HG03039 (cell line): Measurements from ENCODE around the gene ADAMTS15.

Experiments
- ATAC-seq: cut with Tn5 transposase; IDR thresholded peaks from one replicate; pipeline ENCODE4 v1.9.1; 2021; ENCODE audit warnings: mild to moderate bottlenecking, moderate library complexity; ENCODE audit not compliant: unreplicated experiment

The ADAMTS15 gene, protein sequence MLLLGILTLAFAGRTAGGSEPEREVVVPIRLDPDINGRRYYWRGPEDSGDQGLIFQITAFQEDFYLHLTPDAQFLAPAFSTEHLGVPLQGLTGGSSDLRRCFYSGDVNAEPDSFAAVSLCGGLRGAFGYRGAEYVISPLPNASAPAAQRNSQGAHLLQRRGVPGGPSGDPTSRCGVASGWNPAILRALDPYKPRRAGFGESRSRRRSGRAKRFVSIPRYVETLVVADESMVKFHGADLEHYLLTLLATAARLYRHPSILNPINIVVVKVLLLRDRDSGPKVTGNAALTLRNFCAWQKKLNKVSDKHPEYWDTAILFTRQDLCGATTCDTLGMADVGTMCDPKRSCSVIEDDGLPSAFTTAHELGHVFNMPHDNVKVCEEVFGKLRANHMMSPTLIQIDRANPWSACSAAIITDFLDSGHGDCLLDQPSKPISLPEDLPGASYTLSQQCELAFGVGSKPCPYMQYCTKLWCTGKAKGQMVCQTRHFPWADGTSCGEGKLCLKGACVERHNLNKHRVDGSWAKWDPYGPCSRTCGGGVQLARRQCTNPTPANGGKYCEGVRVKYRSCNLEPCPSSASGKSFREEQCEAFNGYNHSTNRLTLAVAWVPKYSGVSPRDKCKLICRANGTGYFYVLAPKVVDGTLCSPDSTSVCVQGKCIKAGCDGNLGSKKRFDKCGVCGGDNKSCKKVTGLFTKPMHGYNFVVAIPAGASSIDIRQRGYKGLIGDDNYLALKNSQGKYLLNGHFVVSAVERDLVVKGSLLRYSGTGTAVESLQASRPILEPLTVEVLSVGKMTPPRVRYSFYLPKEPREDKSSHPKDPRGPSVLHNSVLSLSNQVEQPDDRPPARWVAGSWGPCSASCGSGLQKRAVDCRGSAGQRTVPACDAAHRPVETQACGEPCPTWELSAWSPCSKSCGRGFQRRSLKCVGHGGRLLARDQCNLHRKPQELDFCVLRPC

DNA sequence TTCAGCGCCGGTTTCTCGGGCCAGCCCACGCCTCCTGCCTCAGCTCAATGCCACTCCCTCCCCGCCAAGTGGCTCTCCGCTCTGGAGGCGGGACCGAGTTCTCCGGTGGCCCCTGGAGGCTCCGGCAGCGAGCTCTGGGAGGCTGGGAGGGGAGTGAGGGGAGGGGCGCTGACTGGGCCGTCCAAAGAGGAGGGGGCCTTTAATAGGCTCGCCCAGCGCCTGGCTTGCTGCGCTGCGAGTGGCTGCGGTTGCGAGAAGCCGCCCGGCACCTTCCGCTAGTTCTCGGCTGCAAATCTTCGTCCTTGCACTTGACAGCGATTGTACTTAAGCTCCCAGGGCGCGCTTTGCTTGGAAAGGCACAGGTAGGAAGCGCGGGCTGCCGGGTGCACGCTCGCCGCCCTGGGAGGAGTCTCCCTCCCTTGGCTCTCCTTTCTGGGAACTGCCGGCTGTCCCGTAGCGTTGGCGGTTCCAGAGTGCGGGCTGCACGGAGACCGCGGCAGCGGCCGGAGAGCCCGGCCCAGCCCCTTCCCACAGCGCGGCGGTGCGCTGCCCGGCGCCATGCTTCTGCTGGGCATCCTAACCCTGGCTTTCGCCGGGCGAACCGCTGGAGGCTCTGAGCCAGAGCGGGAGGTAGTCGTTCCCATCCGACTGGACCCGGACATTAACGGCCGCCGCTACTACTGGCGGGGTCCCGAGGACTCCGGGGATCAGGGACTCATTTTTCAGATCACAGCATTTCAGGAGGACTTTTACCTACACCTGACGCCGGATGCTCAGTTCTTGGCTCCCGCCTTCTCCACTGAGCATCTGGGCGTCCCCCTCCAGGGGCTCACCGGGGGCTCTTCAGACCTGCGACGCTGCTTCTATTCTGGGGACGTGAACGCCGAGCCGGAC, at the start of gene ADAMTS15:
ADAMTS15 (plus strand) TSS at position 230 of the 894 bp plus-strand sequence; CDS start at position 559, 329 bp downstream.
- ATAC-seq, result no peak

DNA sequence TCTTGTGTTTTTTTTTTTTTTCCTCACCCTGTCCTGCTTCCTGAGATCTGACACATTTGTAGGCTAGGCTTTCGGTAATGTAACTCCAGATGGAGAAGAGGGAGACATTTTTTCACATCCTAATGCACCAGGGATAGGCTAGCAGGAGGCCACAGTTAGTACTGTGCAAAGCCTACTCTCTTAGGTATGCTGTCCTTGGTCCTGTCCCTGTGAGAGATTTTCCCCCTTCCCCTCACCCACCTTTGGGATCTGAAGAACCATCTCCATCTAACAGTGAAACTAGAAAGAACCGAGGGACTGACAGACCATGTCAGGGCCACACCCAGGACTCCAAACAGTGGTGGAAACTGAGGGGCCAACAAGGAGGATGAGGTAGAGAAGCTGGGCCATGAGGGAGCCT, 49.2 kb upstream of the ADAMTS15 start:
- no peak for ATAC-seq

DNA sequence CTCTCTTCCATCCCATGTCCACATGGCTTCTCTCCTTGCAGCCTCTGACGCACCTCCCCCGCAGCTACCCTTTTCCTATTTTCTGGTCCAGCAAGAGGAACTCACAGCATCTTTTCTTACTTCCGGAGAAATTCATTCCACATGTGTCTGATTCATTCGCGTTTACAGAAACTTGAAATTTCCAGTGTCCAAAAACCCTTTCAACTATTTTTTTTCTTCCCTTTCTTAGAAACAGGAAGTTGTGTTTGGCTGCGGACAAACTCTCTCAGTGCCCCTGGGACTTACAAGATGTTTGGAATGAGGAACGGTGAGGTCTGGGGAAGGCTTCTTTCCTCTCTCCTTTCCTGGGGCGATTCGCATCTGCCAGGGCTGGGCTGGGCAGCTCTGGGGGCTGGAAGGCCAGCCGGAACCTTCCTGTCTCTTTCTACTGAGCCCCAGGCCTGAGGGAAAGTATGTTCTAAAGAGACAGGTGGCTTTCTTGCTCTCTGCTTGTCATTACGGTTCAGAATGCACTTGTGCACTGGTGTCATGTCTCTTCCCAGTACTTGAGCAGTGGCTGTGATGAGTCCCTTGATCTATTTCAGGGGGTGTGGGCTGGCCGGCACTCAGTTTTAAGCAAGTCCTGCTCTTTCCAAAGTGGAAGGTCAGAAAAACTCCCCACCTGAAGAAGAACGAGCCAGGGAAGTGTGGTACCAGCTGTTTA, 47.5 kb upstream of the ADAMTS15 start:
- ATAC-seq, result no peak

DNA sequence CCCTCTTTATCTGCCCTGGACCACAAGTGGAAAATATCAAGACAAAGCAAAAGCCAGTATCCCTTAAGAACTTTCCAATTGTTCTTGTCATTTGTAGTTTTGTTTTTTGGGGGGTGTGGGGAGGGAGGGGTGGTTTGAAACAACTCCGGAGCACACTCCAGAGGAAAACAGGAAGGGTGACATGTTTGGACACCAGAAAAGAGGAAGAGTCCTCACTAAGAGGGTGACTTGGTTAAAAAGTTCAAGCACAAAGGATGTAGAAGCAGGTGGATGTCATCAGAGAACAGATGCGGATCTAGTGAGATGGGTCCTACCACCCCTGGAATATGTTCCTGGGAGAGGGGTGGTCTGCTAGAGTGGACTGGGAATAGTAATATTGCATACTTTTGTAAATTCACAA, 45.9 kb upstream of the ADAMTS15 start:
- no peak for ATAC-seq

DNA sequence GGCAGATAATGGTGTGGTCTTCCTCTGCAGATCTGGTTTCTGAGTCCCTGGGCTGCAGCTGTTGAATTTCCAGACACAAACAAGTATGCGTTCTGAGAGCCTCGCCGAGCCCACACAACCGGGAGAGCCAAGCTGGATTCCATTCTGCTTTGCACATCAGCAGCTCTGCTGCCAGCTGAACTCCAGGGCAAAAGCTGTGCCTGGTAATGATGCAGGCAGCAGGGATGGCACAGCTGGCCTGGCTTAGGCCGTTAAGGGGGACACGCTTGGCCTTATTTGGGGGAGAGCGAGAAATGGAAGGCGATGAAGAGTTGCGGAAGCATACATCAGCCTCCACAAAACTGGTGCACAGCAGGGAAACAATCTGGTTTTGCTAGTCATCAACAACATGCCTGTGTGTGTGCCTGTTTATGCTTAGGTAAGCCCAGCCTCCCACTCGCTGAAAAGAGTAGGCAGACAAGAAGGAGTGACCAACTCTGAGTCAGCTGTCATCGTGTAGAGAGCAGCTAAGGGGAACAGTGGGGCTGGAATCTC, 45.1 kb upstream of the ADAMTS15 start:
- ATAC-seq, result no peak

DNA sequence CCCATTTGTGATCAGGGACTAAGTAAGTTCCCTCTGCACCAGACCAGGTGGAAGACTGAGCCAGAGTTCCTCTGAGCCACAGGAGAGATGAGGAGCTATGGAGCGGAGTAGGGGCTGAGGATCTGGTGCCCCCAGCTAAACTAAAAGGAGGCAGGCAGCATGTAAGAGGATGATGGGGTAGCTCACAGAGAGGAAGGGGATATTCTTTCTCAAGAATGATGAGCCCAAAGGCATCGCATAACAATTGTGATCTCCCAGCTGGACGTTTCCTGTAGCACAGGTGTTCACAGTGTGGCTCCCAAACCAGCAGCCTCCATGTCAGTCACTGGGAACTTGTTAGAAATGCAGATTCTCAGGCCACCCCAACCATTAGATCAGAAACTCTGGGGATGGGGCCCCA, 44.5 kb upstream of the ADAMTS15 start:
- no peak for ATAC-seq

DNA sequence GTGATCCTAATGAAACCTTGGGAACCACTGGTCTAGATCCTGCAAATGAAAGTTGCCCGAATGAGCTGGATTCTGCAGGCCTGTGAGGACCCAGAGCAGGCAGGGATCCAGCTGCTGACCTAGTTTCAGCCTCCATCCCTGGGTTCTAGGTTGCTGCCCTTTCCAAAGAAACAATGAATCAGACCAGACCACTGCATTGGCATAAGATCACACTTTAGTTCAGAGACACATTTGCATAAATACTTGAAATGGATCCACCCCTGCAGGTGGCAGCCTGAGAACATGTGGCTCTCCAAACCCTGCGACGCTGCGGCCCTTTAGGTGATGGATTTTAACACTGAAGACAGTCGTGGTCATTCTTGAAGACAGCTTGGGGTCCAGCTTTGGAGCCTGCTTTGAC, 43.7 kb upstream of the ADAMTS15 start:
- no peak for ATAC-seq

DNA sequence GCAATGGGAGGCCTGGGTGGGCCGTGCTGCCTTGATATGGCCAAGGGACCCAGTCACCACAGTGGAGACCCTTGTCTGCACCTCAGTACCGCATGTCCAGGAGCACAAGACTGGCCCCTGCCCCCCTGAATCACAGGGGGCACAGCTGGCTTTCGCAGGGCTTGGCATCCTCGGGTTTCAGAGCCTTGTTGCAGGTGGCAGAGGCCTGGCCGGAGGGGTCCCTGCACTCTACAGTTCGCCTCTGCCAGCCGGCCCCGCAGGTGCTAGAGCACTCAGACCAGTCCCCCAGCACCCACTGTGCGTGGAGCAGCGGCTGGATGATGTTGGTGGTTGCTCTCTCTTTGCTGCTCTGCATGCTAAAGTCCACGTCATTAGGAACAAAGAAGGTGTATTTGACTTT, 43.0 kb upstream of the ADAMTS15 start:
- ATAC-seq, result no peak

DNA sequence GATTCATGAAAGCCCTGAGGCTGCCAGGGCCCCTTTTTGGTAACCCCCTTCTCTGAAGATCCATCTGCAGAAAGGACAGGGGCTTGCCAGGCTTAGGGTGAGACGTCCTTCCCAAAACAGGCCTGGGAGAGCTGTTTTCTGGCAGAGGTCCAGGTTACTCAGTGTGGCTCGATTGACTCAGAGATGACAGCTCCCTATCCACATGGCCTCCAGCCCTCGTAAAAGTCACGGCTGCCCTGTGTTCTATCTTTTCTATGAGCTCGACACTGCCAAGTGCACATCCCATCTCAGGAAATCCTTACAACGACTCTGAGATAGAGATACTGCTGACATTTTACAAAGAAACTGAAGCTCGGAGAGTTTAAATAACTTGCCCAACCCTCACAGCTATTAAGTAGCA, 40.5 kb upstream of the ADAMTS15 start:
- ATAC-seq, result no peak

DNA sequence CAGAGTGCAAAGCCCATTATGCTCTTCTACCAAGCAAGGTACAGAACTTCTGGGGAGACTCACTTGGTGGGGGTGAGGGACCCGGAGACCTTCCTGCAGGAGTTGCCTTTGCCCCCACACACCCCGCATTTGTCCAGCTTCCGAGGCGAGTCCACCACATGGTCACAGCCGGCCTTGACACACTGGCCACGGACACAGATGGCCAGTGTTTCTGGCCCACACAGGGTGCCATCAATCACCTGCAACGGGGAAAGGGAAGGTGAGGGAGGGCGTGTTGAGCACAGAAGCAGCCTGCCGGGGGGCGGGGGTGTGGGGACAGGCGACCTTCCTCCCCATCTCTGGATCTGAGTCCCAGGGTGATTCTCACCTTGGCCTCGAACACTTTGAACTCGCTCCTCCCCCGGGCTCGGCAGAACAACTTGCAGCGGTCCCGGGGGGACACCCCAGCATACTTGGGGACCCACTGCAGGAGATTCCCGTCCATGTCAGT, 40.0 kb upstream of the ADAMTS15 start:
- ATAC-seq, result no peak

DNA sequence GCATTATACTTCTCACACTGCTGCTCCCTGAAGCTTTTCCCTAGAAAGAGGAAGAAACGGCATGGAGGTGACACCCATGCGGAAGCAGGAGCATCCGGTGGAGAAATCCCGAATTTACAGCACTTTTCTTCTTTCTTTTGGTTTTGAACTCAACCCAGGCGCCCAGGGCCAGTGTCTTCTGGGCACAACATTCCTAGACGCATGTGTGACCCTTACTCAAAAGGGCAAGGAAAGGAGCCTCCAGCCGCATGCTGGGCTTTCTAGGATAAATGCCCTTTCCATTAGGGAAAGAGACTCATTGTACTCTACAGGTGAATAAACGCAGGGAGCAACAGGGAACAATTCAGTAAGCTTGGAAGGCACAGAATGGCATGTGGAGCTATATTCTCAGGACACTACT, 39.5 kb upstream of the ADAMTS15 start:
- ATAC-seq, result no peak

DNA sequence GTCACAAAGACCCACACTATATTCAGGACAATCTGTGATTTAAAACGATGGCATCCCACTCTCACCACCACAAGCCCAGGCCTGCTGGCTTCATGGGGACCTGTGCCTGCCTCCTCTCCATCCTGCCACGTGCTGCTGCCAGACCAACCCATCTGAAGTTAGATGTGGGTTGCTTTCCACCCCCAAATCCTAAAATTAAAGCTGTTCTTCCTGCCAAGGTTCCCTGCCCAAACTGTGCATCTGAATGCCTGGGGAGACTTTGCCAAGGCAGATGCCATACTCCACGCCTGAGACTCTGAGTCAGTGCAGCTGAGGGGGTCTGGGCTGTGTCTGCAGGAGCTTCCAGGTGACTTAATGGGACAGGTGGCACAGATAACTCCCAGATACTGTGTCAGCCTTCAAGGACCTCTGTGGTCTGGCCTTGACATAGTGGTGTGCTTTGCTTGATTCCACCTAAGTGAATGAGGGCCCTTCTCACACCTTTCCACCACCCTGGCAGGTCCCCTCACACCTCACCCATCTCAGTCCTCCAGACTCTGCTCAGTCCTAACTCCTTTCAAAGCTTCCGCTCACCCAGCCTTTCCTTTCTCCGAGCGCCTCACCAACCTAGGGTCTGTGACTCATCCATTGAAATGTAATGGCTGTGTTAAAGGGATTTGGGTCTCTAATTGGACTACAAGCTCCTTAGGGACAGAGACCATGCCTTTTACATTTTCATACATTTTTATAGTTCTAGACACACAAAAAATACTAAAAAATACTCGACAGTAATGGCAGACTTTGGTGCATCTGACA, 38.7 kb upstream of the ADAMTS15 start:
- ATAC-seq, result no peak

DNA sequence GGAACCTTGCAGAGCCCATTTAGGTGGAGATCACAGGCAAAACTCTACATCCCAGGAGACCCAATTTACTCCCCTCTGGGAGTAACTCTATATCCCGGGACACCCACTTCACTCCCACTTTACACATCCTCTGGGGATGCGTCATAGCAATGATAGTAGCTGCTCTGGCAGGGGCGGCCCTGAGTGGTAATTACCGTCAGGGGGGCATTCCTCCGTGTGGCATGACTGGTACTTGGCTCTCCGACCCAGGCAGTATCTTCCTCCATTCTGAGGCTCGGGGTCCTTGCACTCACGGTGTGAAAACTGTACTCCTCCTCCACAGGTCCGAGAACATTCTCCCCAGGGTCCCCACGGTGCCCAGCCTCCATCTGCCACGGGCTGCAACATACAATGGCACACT, 37.2 kb upstream of the ADAMTS15 start:
- ATAC-seq, result no peak

DNA sequence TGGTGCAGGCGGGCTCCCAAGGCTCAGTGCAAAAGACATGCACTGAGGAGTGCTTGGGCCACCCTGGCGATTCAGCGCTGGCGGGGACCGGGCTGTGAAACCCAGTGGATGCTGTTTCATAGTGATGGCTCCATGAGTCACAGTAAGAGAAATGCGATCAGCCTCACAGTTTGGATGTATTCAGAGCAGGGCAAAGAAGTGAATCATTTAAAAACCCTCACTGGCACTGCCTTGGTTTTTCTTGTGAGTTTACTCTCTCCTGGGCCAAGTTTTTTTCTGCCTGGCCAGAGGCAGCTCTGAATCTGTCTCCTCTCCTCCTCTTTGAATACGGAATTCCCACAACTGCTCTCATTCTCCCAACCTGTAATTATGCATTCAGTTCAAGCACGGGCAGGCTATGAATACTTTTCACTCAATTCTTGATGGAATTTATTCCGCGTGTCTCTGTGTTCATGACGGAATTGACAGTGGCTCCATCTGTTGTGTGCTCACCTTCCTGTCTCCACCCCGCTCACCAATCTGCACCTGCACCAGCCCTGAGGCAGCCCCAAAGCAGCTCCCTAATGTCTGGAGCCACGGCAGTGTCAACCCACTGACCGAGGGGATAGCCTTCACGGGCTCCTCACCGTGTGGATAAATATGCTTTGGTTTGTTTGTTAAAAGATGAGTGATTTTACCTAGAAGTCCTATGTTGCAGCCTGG, 34.9 kb upstream of the ADAMTS15 start:
- ATAC-seq, result no peak

DNA sequence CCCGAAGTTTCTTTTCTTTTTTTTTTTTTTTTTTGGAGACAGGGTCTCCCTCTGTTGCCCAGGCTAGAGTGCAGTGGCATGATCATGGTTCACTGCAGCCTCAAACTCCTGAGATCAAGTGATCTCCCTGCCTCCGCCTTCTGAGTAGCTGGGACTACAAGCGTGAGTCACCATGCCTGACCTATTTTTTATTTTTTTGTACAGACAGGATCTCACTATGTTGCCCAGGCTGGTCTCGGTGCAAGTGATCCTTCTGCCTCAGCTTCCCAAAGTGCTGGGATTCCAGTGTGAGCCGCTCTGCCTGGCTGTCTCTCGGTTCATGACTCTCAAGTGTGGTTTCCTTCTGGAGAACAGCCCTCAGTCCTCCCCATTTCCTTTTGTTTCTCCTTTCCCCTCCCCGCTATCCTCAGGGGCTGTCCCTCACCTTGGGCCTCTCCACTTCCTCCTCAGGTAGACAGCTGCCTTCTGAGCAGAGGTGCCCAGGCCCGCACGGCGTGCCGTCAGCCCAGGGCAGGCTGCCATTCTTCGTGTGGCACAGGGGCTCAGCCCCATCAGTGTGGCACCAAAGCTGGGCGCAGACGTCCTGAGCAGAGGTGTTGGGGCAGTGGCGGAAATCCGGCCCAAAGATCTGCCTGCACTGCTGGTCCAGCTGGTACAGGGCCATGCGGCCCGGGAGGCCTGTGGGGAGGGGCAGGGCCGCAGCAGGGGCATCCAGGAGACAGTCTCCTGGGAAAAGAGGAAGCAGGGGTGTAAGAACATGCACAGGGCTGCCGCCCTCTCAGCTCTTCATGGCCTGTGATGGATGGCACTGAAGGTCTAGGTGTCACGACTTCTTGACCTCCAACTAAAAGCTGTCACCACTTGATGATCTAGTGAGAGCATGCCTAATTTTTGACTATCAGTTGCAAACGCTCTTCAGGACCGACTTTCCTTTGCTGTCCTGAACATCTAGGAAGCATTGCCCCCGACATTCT, 34.1 kb upstream of the ADAMTS15 start:
- no peak for ATAC-seq

DNA sequence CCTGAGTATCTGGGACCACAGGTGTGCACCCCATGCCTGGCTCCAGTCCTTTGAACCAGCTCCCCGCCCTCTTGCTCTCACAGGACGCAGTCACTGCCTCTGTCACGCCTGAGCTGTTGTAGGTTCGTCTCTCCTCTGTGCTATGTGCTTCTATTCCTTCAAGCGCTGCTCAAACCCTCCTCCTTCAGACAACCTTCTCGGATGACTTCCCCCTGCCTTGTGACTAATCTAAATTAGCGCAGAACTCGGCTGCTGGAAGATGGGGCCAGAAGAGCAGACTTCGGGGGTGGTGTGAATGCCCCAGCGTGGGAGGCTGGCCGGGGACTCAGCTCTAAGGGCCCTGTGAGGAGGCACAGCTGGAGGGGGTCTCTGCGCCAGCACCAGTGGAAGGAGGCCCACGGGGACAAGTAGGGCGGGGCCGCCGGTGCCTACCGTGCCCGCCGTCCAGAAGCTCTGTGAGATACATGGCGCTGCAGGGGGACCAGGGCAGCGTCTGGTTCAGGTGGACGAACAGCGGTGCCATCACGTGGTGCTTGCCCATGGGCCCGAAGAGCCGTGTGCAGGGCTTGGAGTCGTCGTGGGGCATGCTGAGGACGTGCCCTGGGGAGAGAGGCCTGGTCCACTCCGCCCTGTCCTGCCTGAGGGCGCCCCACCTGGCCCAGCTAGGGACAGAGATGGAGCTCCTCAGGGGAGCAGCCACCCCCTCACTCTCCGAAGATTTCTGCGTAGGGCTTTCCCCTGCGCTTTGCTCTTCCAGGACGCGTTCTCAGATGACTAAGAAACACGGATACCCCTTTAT, 32.5 kb upstream of the ADAMTS15 start:
- no peak for ATAC-seq

DNA sequence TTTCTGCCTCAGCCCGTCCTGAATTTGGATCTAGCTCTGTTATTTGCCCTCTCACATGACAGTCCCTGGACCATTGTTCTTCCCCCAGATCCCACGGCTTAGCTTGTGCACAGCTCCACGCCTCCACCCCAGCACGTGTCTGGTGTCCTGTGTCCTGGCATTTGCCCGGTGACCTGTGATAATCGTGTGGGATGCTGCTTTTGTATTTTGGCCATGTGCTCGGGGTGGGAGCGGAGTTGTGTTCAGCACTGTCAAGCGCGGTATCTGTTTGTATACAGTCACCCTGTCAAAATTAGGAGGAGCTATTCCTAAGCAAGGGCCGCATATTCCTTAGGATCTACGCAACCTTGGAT, 31.9 kb upstream of the ADAMTS15 start:
- ATAC-seq, result no peak
